Type B pancreatic cell (in vitro differentiated cells): ENCODE results near the gene ATP2B1. TPM values are rescaled to one million over a fixed set of nuclear protein-coding genes. Genes with fewer than 3 reads are reported as not detected.

Experiments used
- DNase-seq: peaks from one replicate; pipeline ENCODE4 v3.0.0; 2021; ENCODE audit warnings: mixed read lengths; ENCODE audit not compliant: unreplicated experiment; ENCODE audit errors: extremely low spot score
- H3K27ac Mint-ChIP-seq: 2 replicates; pipeline ENCODE4 v1.8.0; 2021; ENCODE audit warnings: mild to moderate bottlenecking, mixed read lengths
- H3K27me3 Mint-ChIP-seq: 2 replicates; pipeline ENCODE4 v1.8.0; 2021; ENCODE audit warnings: mixed read lengths
- H3K36me3 Mint-ChIP-seq: 2 replicates; pipeline ENCODE4 v1.8.0; 2021; ENCODE audit warnings: mixed read lengths
- H3K4me1 Mint-ChIP-seq: one replicate; pipeline ENCODE4 v1.8.0; 2021; ENCODE audit warnings: mixed read lengths; ENCODE audit not compliant: unreplicated experiment
- H3K4me3 Mint-ChIP-seq: 2 replicates; pipeline ENCODE4 v1.8.0; 2021; ENCODE audit warnings: mild to moderate bottlenecking, mixed read lengths
- H3K9me3 Mint-ChIP-seq: 2 replicates; pipeline ENCODE4 v1.8.0; 2021; ENCODE audit warnings: mixed read lengths
- total RNA-seq: library from RNA; stranded (reverse); gene quantifications from 2 replicates; pipeline ENCODE4 v1.2.1, GENCODE V29; 2021; ENCODE audit warnings: low replicate concordance
- TF ChIP-seq, protein P1 (sequence below): fragments of 200-600 bp; sonication (generic); conservative IDR thresholded peaks from 2 replicates; pipeline ENCODE4 v1.5.0; 2021; ENCODE audit warnings: antibody characterized with exemption, mild to moderate bottlenecking

ATP2B1 gene
- total RNA-seq, 1 donor from 2014 or later, result 95.2 TPM

DNA sequence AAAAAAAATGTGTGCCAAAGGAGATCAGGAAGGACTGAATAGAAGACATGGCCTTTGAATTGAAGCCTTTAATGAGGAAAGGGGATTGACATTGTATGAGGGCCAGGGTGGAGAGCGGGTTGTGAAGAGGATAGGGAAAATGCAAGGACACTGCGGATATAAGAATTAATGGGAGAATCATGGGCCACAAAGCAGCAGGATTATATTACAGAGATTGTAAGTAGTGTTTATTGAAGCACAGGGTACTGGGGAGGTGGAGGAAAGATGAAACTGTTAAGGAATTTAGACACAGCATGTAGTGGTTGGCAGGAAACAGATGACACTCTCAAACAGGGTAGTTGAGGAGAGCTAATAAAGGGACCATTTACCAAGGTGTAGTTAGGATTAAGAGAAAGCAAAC is 166.4 kb downstream of the ATP2B1 start:
- Mint-ChIP-seq H3K9me3 (no peaks in the 10 kb centered on the region), H3K36me3 (no peaks in the 10 kb centered on the region), H3K4me1 (peaks cover 40% of the 10 kb centered on the region), H3K27me3 (no peaks in the 10 kb centered on the region), H3K4me3 (no peak overlapping the region), H3K27ac (no peak overlapping the region)
- no peak for DNase-seq
- TF ChIP-seq, protein P1, sequence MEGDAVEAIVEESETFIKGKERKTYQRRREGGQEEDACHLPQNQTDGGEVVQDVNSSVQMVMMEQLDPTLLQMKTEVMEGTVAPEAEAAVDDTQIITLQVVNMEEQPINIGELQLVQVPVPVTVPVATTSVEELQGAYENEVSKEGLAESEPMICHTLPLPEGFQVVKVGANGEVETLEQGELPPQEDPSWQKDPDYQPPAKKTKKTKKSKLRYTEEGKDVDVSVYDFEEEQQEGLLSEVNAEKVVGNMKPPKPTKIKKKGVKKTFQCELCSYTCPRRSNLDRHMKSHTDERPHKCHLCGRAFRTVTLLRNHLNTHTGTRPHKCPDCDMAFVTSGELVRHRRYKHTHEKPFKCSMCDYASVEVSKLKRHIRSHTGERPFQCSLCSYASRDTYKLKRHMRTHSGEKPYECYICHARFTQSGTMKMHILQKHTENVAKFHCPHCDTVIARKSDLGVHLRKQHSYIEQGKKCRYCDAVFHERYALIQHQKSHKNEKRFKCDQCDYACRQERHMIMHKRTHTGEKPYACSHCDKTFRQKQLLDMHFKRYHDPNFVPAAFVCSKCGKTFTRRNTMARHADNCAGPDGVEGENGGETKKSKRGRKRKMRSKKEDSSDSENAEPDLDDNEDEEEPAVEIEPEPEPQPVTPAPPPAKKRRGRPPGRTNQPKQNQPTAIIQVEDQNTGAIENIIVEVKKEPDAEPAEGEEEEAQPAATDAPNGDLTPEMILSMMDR, result no peak

DNA sequence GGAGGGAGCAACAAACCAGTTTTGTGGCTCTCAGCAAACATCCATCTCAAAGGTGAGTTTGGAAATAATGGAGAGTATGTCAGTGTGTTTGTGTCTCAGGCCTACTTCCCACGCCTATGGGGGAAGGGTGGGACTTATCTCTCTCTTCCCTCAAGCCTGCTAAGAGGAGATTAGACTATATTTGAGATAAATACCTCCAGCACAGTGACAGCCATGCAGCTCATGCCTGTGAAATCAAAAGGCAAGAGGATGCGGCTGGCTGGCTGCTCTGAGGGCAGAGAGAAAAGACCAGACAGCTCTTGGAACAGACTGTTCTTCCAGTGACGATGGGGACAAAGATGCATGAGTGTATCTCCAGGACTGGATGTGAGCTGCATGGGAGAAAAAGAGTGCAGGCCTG is 168.1 kb downstream of the ATP2B1 start:
- H3K27ac Mint-ChIP-seq, result no peak overlapping the region
- no peak overlapping the region for H3K4me3 Mint-ChIP-seq
- H3K4me1 Mint-ChIP-seq, result peaks cover 40% of the 10 kb centered on the region
- H3K27me3 Mint-ChIP-seq, result no peaks in the 10 kb centered on the region
- TF ChIP-seq, protein P1, result no peak
- no peaks in the 10 kb centered on the region for H3K36me3 Mint-ChIP-seq
- DNase-seq, result no peak
- no peaks in the 10 kb centered on the region for H3K9me3 Mint-ChIP-seq

DNA sequence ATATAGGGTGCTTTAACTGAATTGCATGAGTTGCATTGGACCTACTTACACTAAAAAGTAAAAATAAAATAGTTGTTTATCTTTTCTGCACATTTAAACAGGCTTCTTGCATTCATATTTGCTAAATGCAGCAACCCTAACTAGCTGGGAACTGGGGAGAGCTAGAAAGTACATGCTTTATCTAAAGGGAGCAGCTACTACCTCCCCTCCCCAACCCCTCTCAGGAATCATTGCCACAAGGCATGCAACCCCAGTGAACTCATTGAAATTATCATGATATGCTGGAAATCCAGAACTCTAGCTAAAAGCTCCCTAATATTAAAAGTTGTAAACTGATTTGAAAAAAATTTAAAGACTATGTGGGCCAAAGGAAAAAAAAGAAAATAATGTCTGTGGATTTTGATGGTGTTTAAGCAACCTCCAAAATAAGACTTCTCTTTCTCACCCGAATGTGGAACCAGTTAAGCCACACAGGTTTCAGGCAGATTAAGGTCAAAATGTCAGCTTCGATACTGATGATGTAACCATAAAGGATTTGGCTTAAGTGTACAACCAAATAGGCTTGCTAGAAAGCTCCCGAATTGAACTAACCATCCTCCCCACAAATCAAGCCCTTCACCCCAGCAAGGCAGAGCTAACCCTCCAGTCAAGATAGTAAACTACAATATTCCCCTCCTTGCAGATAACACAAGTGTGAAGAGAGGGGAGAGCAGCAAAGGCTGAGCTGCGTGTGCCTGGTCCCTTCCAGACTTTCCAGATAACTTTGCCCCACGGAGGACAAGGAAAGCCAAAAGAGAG is 169.0 kb downstream of the ATP2B1 start:
- Mint-ChIP-seq H3K27ac (no peak overlapping the region), H3K9me3 (no peaks in the 10 kb centered on the region), H3K27me3 (no peaks in the 10 kb centered on the region), H3K36me3 (no peaks in the 10 kb centered on the region), H3K4me1 (peaks cover 31% of the 10 kb centered on the region), H3K4me3 (no peak overlapping the region)
- TF ChIP-seq, protein P1, result no peak
- no peak for DNase-seq

DNA sequence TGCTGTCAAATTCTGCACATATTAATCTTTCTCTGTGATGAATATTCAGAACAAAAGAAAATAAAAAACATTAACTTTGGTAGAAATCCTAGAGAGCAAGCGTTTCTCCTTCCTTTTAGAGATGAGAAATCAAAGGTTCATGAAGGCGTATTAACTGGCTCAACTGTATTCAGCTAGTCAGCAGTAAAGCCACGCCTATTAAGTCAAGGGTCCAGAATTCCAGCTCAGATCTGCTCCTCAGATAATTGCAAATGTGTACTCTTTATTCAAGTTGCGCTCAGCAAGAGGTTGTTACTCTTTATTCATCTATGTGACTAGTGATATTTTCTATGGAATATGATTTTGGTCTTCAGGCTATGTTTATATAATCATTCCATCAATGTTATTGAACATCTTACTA is 169.7 kb downstream of the ATP2B1 start:
- TF ChIP-seq, protein P1, result no peak
- no peaks in the 10 kb centered on the region for H3K9me3 Mint-ChIP-seq

More for the DNA sequence above, 169.7 kb downstream of the ATP2B1 start:
- DNase-seq, result no peak
- no peak overlapping the region for H3K4me3 Mint-ChIP-seq
- no peak overlapping the region for H3K27ac Mint-ChIP-seq
- H3K4me1 Mint-ChIP-seq, result peaks cover 29% of the 10 kb centered on the region
- H3K27me3 Mint-ChIP-seq, result no peaks in the 10 kb centered on the region
- no peaks in the 10 kb centered on the region for H3K36me3 Mint-ChIP-seq

Other genes with a start within 250 kb of the ATP2B1 start
- 8.7 and 10.1 TPM in 2 replicates for gene GALNT4, start 184.0 kb downstream of the ATP2B1 start, total RNA-seq
- gene POC1B, start 182.8 kb downstream of the ATP2B1 start, total RNA-seq, result 15.3 and 15.8 TPM in 2 replicates